H1 (cell line): ENCODE measurements around the gene CNTNAP1. TPM values are rescaled to one million over a fixed set of nuclear protein-coding genes. Genes with fewer than 3 reads are reported as not detected.

Experiments used
- BCL11A ChIP-seq, 2 experiments: IDR thresholded peaks; one replicate each; pipeline ENCODE4 v1.6.1; 2011; ENCODE audit warnings: low read depth in 2 of 2, low read length in 2 of 2, mild to moderate bottlenecking in 2 of 2
- CBX5 ChIP-seq: fragments of 300-800, 300-1000 bp; sonication (generic); IDR thresholded peaks from 2 replicates; pipeline ENCODE4 v1.7.1; 2016; ENCODE audit warnings: antibody characterized with exemption, low read length, low read depth
- CHD1 ChIP-seq: IDR thresholded peaks from 2 replicates; pipeline ENCODE4 v1.6.1; 2012; ENCODE audit warnings: low read depth, low read length, improper control_type of control experiment
- RFX5 ChIP-seq: IDR thresholded peaks from 2 replicates; pipeline ENCODE4 v1.6.1; 2011; ENCODE audit warnings: low read depth, low read length, improper control_type of control experiment, borderline replicate concordance
- SIN3A ChIP-seq, 2 experiments: IDR thresholded peaks in 1 of 2; conservative IDR thresholded peaks in 1 of 2; 2 replicates each; pipeline ENCODE4 v1.6.1; 2011 to 2012; ENCODE audit warnings: low read length in 2 of 2, improper control_type of control experiment in 1 of 2, low read depth in 1 of 2, mild to moderate bottlenecking in 1 of 2
- polyA plus RNA-seq, 7 experiments: library from polyadenylated mRNA; depleted of rRNA in 3 of 7; stranded (reverse) in 5 of 7; unstranded in 2 of 7; fragments of >200 nt in 5 of 7; fragments of 200-250 nt in 2 of 7; gene quantifications; 1 replicate in 5 of 7; 2 replicates in 1 of 7; 4 replicates in 1 of 7; pipeline versions ENCODE4 v1.2.1 to v1.2.3, GENCODE V29; 2011 to 2013; ENCODE audit warnings: missing spikeins in 2 of 7, mixed read lengths in 2 of 7
- total RNA-seq: library from RNA; stranded (reverse); fragmentation: NEBNext Ultra II Directional; extraction: Animal tissue kit (Norgen Biotek cat#: 25700); gene quantifications from 2 replicates; pipeline ENCODE4 v1.2.1, GENCODE V29; 2021

The CNTNAP1 gene
- total and polyA plus RNA-seq, 2 of the 8 experiments (the other 6 are each of a cell fraction or from before 2014, with no cell fraction given), result 4.7 to 10.0 TPM

- no peak for TF ChIP-seq BCL11A (IDR thresholded peaks at IDR 0.05; ENCODE audit: low read depth in 2 of 2, low read length in 2 of 2)
- TF ChIP-seq RFX5, result no peak
- TF ChIP-seq SIN3A (conservative IDR thresholded peaks at IDR 0.05 in 1 of 2, IDR thresholded peaks at IDR 0.05 in 1 of 2; ENCODE audit: low read depth in 1 of 2, low read length in 2 of 2), result 0 out of 4 replicates have a peak, but pooled peaks of 1 of the 2 experiments have one; percentile 52
- no peak for TF ChIP-seq CBX5
- no peak for TF ChIP-seq CHD1
- TF ChIP-seq, all 59 proteins: peak for 3
These were observed 38.8 kb downstream of the CNTNAP1 start (continued) for GRCh38 chr17:42720996-42721583.
